ENCODE data around the gene CHST3. TPM values are rescaled to one million over a fixed set of nuclear protein-coding genes. Genes with fewer than 3 reads are reported as not detected.

CHST3 gene
- total RNA-seq, 4 donors from 2014 or later, result 27.9 to 54.2 (median 34.2) TPM

DNA sequence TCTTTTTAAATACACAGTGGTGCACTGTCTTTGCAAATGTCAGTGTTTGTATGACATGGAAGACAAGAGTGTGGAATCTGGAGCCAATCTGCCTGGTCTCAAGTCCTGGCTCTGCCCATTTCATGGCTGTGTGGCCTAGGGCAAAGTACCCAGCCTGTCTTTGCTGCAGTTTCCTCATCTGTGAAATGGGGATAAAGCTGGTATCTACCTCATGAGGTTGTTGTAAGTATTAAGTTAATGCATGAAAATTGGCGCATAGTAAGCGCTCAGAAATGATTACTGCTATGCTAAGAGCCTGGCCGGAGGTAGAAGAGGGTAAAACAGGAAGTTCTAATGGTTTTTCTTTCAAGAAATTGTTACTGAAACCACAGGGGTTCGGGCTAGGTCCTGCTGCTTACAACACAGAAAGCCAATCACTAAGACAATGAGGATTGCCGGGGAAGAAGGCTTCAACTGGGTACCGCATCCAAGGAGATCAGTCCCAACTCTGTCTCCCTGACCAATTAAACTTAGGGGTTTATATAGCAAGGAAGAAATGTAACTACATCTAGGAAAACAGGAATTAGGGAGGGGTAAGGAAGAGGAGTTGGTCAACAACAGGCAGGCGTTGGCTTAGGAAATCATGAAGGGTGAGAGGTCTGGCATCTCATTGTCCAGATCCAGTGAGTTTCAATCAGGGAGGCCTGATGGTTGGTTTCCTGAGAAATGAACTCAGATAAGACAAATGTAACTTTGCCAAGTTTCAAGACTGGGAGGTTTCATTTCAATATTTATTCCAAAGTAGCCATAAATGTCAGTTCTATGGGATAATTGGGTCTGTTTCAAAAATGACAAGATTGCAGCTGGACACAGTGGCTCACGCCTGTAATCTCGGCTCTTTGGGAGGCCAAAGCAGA is 57.0 kb downstream of the CHST3 start:
- ATAC-seq (ENCODE audit: low FRiP score), result peak; percentile 75
- no peak for DNase-seq (ENCODE audit: low spot score)
- TF ChIP-seq CTCF (IDR thresholded peaks at IDR 0.05), result no peak

DNA sequence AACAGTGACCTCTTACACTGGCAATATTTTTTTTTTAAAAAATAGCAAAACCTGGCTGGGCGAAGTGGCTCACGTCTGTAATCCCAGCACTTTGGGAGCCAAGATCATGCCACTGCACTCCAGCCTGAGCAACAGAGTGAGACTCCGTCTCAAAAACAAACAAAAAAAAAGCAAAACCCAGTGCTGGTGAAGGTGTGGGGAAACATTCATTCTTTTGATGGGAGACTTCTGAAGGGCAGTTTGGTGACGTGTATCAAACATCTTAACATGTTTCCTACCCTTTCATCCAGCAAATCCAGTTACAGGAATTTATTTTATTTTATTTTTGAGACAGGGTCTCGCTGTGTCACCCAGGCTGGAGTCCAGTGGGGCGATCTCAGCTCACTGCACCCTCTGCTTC is 58.0 kb downstream of the CHST3 start:
- no peak for ATAC-seq (ENCODE audit: low FRiP score)
- no peak for DNase-seq (ENCODE audit: low spot score)
- no peak for TF ChIP-seq CTCF (IDR thresholded peaks at IDR 0.05)

DNA sequence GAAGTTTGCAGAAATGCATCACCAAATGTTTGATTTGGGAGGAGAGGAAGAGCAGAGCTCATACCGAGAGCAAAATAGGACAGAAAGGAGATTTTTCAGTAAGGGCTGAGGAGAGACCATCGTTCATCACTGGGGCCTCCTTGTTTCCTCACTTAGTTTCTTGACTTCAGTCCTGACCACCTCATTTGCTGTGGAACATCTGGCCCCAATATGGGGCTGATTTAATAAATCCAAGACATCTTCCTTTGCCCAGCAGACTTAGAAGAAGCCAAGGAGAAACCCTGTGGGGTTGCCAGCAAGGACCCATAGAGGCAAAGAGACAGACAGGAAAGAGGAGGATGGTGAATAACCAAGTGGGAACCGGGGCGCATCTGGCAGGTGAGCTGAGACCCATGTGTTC is 60.4 kb downstream of the CHST3 start:
- ATAC-seq (ENCODE audit: low FRiP score), result no peak
- TF ChIP-seq CTCF (IDR thresholded peaks at IDR 0.05), result no peak
- no peak for DNase-seq (ENCODE audit: low spot score)

GRCh38 chr10:72025400-72025799 is 61.2 kb downstream of the CHST3 start:
- no peak for DNase-seq (ENCODE audit: low spot score)
- ATAC-seq (ENCODE audit: low FRiP score), result no peak
- TF ChIP-seq CTCF (IDR thresholded peaks at IDR 0.05), result no peak

GRCh38 chr10:72025832-72026231 is 61.6 kb downstream of the CHST3 start:
- ATAC-seq (ENCODE audit: low FRiP score) (no peak), DNase-seq (ENCODE audit: low spot score) (no peak)
- no peak for TF ChIP-seq CTCF (IDR thresholded peaks at IDR 0.05)

DNA sequence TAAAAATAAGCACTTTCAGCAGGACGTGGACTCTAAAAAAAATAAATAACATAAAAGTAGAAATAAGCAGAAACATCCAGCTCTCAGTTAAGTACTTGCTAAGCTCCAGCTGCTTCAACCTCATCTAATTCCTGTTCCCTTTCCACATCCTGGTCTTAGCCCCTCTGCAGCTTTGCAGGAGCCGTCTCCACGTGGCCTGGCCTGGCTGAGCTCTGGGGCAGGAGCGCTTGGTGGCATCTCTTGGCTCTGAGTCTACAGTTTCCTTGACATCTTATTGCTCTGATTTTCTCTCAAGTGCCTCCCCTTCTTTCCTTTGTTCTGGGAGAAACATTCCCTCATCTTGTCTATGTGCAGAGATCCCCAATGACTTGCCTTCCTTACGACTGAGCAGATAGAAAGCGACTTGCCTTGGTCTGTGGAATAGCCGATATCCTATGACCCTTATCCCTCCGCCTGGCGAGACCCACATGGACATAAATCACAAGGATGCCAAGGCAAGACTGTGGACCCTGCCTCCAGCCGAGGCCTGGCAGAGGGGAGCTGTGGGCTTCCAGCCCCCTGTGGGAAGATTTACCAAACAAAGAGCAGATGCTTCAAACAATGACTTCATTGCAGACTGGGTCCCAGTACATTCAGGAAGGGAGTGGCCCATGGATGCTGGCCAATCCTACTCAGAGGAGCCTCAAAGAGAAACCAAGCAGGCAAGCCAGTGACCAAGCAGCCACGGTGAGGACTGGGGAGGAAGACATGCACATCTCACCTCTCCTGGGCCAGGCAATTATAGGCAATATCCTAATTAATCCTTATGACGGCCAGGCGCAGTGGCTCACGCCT is 62.3 kb downstream of the CHST3 start:
- DNase-seq (ENCODE audit: low spot score), result no peak
- TF ChIP-seq CTCF (IDR thresholded peaks at IDR 0.05), result no peak
- no peak for ATAC-seq (ENCODE audit: low FRiP score)
